CD4-positive, alpha-beta T cell treated with Interferon alpha-2 for 1 hour (primary cell): Measurements from ENCODE around the gene CDH22.

Experiments used
- DNase-seq, 2 donors: peaks; one replicate each; pipeline ENCODE4 v3.0.0-alpha.2; 2020 to 2022

Gene CDH22

GRCh38 chr20:46316984-46317684 is 8.8 kb upstream of the CDH22 start:
- no peak for DNase-seq

GRCh38 chr20:46315311-46315710 is 7.0 kb upstream of the CDH22 start:
- no peak for DNase-seq

- no peak for DNase-seq
These were observed 4.9 kb upstream of the CDH22 start for GRCh38 chr20:46312945-46313861.

GRCh38 chr20:46312075-46312944 is 4.0 kb upstream of the CDH22 start:
- no peak for DNase-seq

- DNase-seq, result no peak
These were observed 3.4 kb upstream of the CDH22 start for GRCh38 chr20:46311719-46312074.

GRCh38 chr20:46311039-46311650 is 2.8 kb upstream of the CDH22 start:
- no peak for DNase-seq

GRCh38 chr20:46309945-46310344 is 1.6 kb upstream of the CDH22 start:
- DNase-seq, result no peak

- peak in 1 of 2 donors; percentile 10 for DNase-seq
These were observed 370 bp downstream of the CDH22 start for GRCh38 chr20:46307999-46308257.

DNA sequence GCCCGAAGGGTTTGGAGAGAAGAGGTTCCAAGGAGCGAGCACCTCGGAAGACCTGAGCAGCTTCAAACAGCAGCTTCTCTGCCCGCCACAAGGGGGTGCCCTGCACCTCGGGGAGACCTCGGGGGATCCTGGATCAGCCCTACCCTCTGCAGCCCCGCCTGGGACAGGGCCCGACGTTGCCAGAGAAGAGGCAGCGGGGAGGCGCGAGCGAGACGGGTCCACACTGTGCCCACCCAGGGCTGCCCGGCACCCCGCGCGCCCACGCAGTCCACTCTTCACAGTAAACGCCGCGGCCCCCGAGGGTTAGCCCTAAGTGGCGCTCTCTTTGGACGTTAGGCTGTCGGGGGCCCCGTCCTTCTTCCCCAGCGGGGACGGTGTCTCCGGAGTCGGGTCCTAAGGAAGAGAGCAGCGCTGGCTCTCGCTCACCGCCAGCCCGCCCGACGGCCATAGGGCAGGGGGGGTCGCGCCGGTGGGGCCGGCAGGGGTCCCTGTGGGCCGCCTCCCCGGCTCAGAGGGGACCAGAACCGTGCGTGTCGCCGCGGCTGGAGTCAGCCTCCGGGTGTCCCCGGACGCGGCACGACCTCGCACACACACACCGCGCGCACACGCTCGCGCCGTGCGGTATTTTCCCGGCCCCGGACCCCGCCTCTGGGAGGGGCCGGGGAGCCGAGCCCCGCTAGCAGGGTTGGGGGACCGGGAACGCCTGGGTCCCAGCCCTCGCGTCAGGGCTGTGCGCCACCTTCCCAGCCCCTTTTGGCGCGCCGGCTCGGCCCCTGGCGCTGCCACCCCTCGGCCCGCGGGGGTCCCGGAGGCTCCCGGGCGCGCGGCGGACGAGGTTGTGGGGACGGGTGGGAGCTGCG is 929 bp downstream of the CDH22 start:
- DNase-seq, result peak; percentile 71 to 81

- no peak for DNase-seq
These were observed 1.6 kb downstream of the CDH22 start for GRCh38 chr20:46306743-46307138.

DNA sequence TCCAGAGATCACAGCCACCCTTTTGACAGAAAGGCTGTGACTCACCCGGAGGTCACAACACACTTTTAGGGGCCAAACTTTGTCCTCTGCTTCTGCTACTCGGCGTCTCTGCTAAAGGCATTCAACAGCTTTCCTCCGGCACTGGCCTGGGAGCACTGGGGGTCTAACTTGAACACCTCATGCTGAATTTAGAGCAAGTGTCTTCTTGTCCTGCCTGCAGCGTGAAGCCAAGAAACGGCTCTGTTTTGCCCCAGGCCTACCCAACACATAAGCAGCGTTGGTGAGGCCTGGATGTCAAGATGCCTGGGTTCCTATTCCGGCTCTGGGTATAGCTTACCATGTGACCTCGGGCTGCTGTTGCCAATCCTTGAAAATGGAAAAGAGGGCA is 2.3 kb downstream of the CDH22 start:
- DNase-seq, result no peak

GRCh38 chr20:46305331-46305972 is 2.8 kb downstream of the CDH22 start:
- DNase-seq, result no peak

DNA sequence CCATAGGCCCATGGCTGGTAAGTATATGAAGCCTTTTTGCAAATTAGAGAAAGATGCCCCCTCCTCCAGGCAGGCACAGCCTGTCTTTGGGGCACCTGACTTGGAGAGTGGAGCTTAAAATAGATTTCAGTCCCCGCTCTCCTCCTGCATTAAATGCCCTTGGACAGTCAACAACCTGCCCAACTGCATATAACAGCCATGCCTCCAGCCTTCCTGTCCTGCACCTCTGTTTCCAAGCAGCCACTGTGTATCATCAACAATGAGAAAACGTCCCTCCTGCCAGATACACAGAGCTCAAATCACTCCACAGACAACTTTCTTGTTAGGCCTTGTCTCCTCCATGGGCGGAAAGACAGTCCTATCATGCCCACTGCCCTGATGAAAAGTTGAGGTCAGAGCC is 3.4 kb downstream of the CDH22 start:
- no peak for DNase-seq

DNA sequence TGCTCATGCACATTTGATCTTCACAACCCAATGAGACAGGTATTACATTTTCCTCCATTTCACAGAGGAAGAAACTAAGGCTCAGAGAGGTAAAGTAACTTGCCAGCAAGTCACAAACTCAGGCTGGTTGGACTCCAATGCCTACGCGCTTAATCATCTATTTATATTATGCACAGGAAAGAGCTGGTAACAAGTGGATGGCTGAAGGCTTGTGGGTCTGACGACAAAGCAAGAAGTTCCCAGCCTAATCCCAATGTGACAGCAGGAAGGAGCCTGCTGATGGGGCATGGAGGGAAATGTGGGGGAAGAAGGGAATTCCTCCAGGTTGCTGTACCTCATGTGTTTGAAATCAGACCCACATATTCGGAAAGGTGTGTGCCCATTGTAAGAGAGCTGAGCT is 3.9 kb downstream of the CDH22 start:
- DNase-seq, result no peak

GRCh38 chr20:46303176-46303956 is 4.9 kb downstream of the CDH22 start:
- no peak for DNase-seq

- DNase-seq, result no peak
These were observed 6.2 kb downstream of the CDH22 start for GRCh38 chr20:46302106-46302505.

- no peak for DNase-seq
These were observed 8.0 kb downstream of the CDH22 start for GRCh38 chr20:46300281-46300680.

GRCh38 chr20:46299078-46299477 is 9.2 kb downstream of the CDH22 start:
- no peak for DNase-seq

GRCh38 chr20:46298374-46298773 is 9.9 kb downstream of the CDH22 start:
- DNase-seq, result no peak

DNA sequence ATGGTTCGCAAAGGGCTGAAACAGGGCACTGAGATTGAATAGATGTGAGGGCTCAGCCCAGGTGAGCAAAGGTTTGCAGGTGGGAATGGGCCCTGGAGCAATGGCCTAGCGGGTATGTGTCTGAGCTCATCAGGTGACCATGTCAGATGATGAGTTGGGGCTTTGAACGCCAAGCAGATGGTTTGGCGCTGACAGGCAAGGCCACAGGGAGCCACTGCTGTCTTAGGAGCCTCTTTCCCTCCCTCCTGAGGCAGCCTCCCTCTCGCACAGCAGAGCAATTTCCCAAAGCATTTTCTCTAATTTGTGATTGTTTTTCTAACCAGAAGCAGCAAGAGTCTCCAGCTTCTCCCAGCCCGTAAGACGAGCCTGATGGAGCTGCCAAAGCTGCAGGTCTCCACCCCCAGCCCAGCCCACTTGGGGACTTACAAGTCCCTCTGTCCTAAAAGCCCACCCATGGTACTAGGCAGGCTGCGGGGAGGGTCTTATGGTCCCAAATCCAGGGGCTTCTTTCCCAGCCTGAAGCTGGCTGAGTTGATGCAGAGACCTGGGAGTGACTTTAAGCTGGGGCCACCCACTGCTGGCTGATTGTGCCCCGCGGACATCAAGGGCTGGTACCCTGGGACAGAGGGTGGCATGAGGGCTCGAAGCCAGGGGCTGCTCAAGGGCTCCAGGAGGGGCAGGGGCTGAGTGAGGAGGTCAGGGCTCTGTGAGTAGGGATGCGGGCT is 11.6 kb downstream of the CDH22 start:
- DNase-seq, result no peak
